NCI-H82 (cell line): ENCODE measurements around the gene TIMMDC1.

Source experiments
- DNase-seq: peaks from one replicate; lab custom pipeline; 2025; lab: John Stamatoyannopoulos, UW

The TIMMDC1 gene

GRCh38 chr3:119498186-119499011 is at the start of gene TIMMDC1:
Gene TIMMDC1 (plus strand): TSS chr3:119498547. CDS start chr3:119498734, 187 bp downstream.
- peak; percentile 99 for DNase-seq

- DNase-seq, result no peak
Measured at GRCh38 chr3:119453822-119454221, 44.5 kb upstream of the TIMMDC1 start.

- DNase-seq, result no peak
Measured at GRCh38 chr3:119456469-119456868, 41.9 kb upstream of the TIMMDC1 start.

GRCh38 chr3:119457246-119457645 is 41.1 kb upstream of the TIMMDC1 start:
- DNase-seq, result no peak

- DNase-seq, result peak; percentile 100
Measured at GRCh38 chr3:119463171-119464169, 34.9 kb upstream of the TIMMDC1 start, which contains the start of gene TMEM39A. Gene TMEM39A (minus strand): TSS chr3:119463615. CDS start chr3:119462074, 1,541 bp downstream.

- DNase-seq, result peak; percentile 43
Measured at GRCh38 chr3:119468041-119468440, 30.3 kb upstream of the TIMMDC1 start.

GRCh38 chr3:119469418-119470189 is 28.7 kb upstream of the TIMMDC1 start:
- DNase-seq, result no peak

- DNase-seq, result no peak
Measured at GRCh38 chr3:119470866-119471265, 27.5 kb upstream of the TIMMDC1 start.

GRCh38 chr3:119481079-119481478 is 17.3 kb upstream of the TIMMDC1 start:
- no peak for DNase-seq

GRCh38 chr3:119483101-119483500 is 15.2 kb upstream of the TIMMDC1 start:
- DNase-seq, result no peak

- DNase-seq, result no peak
Measured at GRCh38 chr3:119485563-119485962, 12.8 kb upstream of the TIMMDC1 start.

GRCh38 chr3:119490153-119490552 is 8.2 kb upstream of the TIMMDC1 start:
- DNase-seq, result peak; percentile 21

GRCh38 chr3:119492128-119492527 is 6.2 kb upstream of the TIMMDC1 start:
- DNase-seq, result no peak

GRCh38 chr3:119492810-119493209 is 5.5 kb upstream of the TIMMDC1 start:
- DNase-seq, result no peak

GRCh38 chr3:119494597-119494996 is 3.8 kb upstream of the TIMMDC1 start:
- peak; percentile 37 for DNase-seq

GRCh38 chr3:119497820-119498185 is 544 bp upstream of the TIMMDC1 start:
- DNase-seq, result peak; percentile 30

- DNase-seq, result no peak
Measured at GRCh38 chr3:119500265-119500664, 1.9 kb downstream of the TIMMDC1 start.

- no peak for DNase-seq
Measured at GRCh38 chr3:119500901-119501300, 2.6 kb downstream of the TIMMDC1 start.

GRCh38 chr3:119506631-119507030 is 8.3 kb downstream of the TIMMDC1 start:
- DNase-seq, result no peak

- DNase-seq, result no peak
Measured at GRCh38 chr3:119507404-119507803, 9.1 kb downstream of the TIMMDC1 start.

GRCh38 chr3:119508172-119508845 is 10.0 kb downstream of the TIMMDC1 start:
- no peak for DNase-seq
